Astrocyte (in vitro differentiated cells and primary cell): Measurements from ENCODE around the gene RAD21L1. TPM values are rescaled to one million over a fixed set of nuclear protein-coding genes. Genes with fewer than 3 reads are reported as not detected.

Experiments
- DNase-seq: peaks from one replicate; pipeline ENCODE4 v3.0.0-alpha.2; 2010; ENCODE audit warnings: low read depth
- FAIRE-seq: peaks from 2 replicates; lab custom pipeline; 2011; peaks lifted over from hg19 to GRCh38; lab: Jason Lieb, UNC
- H2AFZ ChIP-seq: 2 replicates; pipeline ENCODE4 v1.6.0; 2012; ENCODE audit warnings: low read depth, low read length, inconsistent platforms
- H3K27ac ChIP-seq: 2 replicates; pipeline ENCODE4 v1.5.1; 2011; ENCODE audit warnings: low read depth, low read length, inconsistent platforms
- H3K27me3 ChIP-seq: 2 replicates; pipeline ENCODE4 v1.6.0; 2011; ENCODE audit warnings: low read length, inconsistent platforms; ENCODE audit not compliant: insufficient read depth
- H3K36me3 ChIP-seq: 2 replicates; pipeline ENCODE4 v1.5.1; 2011; ENCODE audit warnings: low read length, inconsistent platforms; ENCODE audit not compliant: insufficient read depth
- H3K4me1 ChIP-seq: 2 replicates; pipeline ENCODE4 v1.5.1; 2011; ENCODE audit warnings: low read length, inconsistent platforms; ENCODE audit not compliant: insufficient read depth
- H3K4me2 ChIP-seq: 2 replicates; pipeline ENCODE4 v1.6.0; 2012; ENCODE audit warnings: low read length, inconsistent platforms
- H3K4me3 ChIP-seq: 2 replicates; pipeline ENCODE4 v1.5.1; 2011; ENCODE audit warnings: low read depth, mild to moderate bottlenecking, low read length, inconsistent platforms; ENCODE audit not compliant: insufficient read depth
- H3K79me2 ChIP-seq: 2 replicates; pipeline ENCODE4 v1.6.0; 2012; ENCODE audit warnings: mild to moderate bottlenecking, low read length, inconsistent platforms; ENCODE audit not compliant: insufficient read depth
- H3K9ac ChIP-seq: 2 replicates; pipeline ENCODE4 v1.6.0; 2012; ENCODE audit warnings: mild to moderate bottlenecking, low read length, inconsistent platforms
- H3K9me3 ChIP-seq: 2 replicates; pipeline ENCODE4 v1.5.1; 2012; ENCODE audit warnings: low read depth, mild to moderate bottlenecking, low read length, inconsistent platforms; ENCODE audit not compliant: insufficient read depth
- H4K20me1 ChIP-seq: 2 replicates; pipeline ENCODE4 v1.6.0; 2012; ENCODE audit warnings: low read length, inconsistent platforms; ENCODE audit not compliant: insufficient read depth
- H3K27ac Mint-ChIP-seq: one replicate; pipeline ENCODE4 v1.8.0; 2021; ENCODE audit warnings: mild to moderate bottlenecking, mixed read lengths; ENCODE audit not compliant: unreplicated experiment
- H3K27me3 Mint-ChIP-seq: one replicate; pipeline ENCODE4 v1.8.0; 2021; ENCODE audit warnings: low read depth, mixed read lengths; ENCODE audit not compliant: unreplicated experiment
- H3K36me3 Mint-ChIP-seq: one replicate; pipeline ENCODE4 v1.8.0; 2021; ENCODE audit warnings: low read depth, mixed read lengths; ENCODE audit not compliant: unreplicated experiment
- H3K4me1 Mint-ChIP-seq: one replicate; pipeline ENCODE4 v1.8.0; 2021; ENCODE audit warnings: low read depth, mixed read lengths; ENCODE audit not compliant: unreplicated experiment
- H3K4me3 Mint-ChIP-seq: one replicate; pipeline ENCODE4 v1.8.0; 2021; ENCODE audit warnings: mild to moderate bottlenecking, moderate library complexity, mixed read lengths; ENCODE audit not compliant: unreplicated experiment
- H3K9me3 Mint-ChIP-seq: one replicate; pipeline ENCODE4 v1.8.0; 2021; ENCODE audit warnings: mild to moderate bottlenecking, mixed read lengths; ENCODE audit not compliant: unreplicated experiment
- CTCF ChIP-seq: IDR thresholded peaks from 2 replicates; pipeline ENCODE4 v1.5.1; 2011; ENCODE audit warnings: low read depth, mild to moderate bottlenecking, inconsistent platforms, low read length, moderate library complexity; ENCODE audit not compliant: insufficient read depth
- EZH2 ChIP-seq: IDR thresholded peaks from 2 replicates; pipeline ENCODE4 v1.6.1; 2012; ENCODE audit warnings: mild to moderate bottlenecking, low read length, inconsistent platforms; ENCODE audit not compliant: insufficient read depth
- total RNA-seq: library from RNA; stranded (reverse); gene quantifications from 2 replicates; pipeline ENCODE4 v1.2.1, GENCODE V29; 2021

The RAD21L1 gene
- total RNA-seq, 1 donor from 2014 or later, result not detected

- no peak for FAIRE-seq
- Mint-ChIP-seq H3K4me1 (no peaks in the 10 kb centered on the region), H3K27ac (no peak overlapping the region)
These were observed 26.5 kb upstream of the RAD21L1 start for GRCh38 chr20:1199212-1199873.

GRCh38 chr20:1199964-1200363, 25.9 kb upstream of the RAD21L1 start:
- Histone ChIP-seq H3K4me3 (no peak overlapping the region), H3K27ac (no peak overlapping the region), H3K27me3 (no peaks in the 10 kb centered on the region), H4K20me1 (no peaks in the 10 kb centered on the region), H3K9ac (no peak overlapping the region), H2AFZ (no peak overlapping the region), H3K4me1 (no peaks in the 10 kb centered on the region), H3K36me3 (no peaks in the 10 kb centered on the region), H3K79me2 (no peaks in the 10 kb centered on the region), H3K9me3 (no peaks in the 10 kb centered on the region), H3K4me2 (no peak overlapping the region)
- DNase-seq (no peak), FAIRE-seq (no peak)
- Mint-ChIP-seq H3K36me3 (peaks cover 3% of the 10 kb centered on the region), H3K27ac (no peak overlapping the region), H3K27me3 (peaks cover 22% of the 10 kb centered on the region), H3K9me3 (no peaks in the 10 kb centered on the region), H3K4me1 (no peaks in the 10 kb centered on the region), H3K4me3 (no peak overlapping the region)
- TF ChIP-seq EZH2 (no peak), CTCF (no peak)

More at GRCh38 chr20:1199212-1199873, 26.5 kb upstream of the RAD21L1 start:
- peaks cover 22% of the 10 kb centered on the region for H3K27me3 Mint-ChIP-seq
- no peak overlapping the region for H3K4me3 Mint-ChIP-seq
- H4K20me1 ChIP-seq, result no peaks in the 10 kb centered on the region
- TF ChIP-seq EZH2 (no peak), CTCF (no peak)
- no peak overlapping the region for H2AFZ ChIP-seq
- no peaks in the 10 kb centered on the region for H3K36me3 ChIP-seq
- peaks cover 3% of the 10 kb centered on the region for H3K36me3 Mint-ChIP-seq
- H3K4me3 ChIP-seq, result no peak overlapping the region
- no peak overlapping the region for H3K27ac ChIP-seq
- no peaks in the 10 kb centered on the region for H3K9me3 Mint-ChIP-seq
- no peak overlapping the region for H3K9ac ChIP-seq
- H3K9me3 ChIP-seq, result no peaks in the 10 kb centered on the region
- no peaks in the 10 kb centered on the region for H3K4me1 ChIP-seq
- H3K79me2 ChIP-seq, result no peaks in the 10 kb centered on the region
- H3K27me3 ChIP-seq, result no peaks in the 10 kb centered on the region
- no peak for DNase-seq
- no peak overlapping the region for H3K4me2 ChIP-seq
